Measurements from ENCODE around the gene KRTAP5-9.
"Not testable (repeated sequence)": the region's sequence is repeated elsewhere in the genome, so short reads cannot be mapped to it uniquely, and the experiment has no call there.

Gene KRTAP5-9

GRCh38 chr11:71572811-71573210 lies 24.6 kb downstream of the KRTAP5-9 start:
- H3K4me3 ChIP-seq (ENCODE audit: low read depth, low read length): no peak overlapping the region
- TF ChIP-seq CTCF (IDR thresholded peaks at IDR 0.05; ENCODE audit: low read depth, low read length, missing control alignments): no peak
- no peak for DNase-seq (ENCODE audit: low read depth)

GRCh38 chr11:71574418-71574817 lies 26.2 kb downstream of the KRTAP5-9 start:
- DNase-seq (ENCODE audit: low read depth): no peak
- H3K4me3 ChIP-seq (ENCODE audit: low read depth, low read length): no peak overlapping the region
- TF ChIP-seq CTCF (IDR thresholded peaks at IDR 0.05; ENCODE audit: low read depth, low read length, missing control alignments): no peak

GRCh38 chr11:71575723-71576424 lies 27.7 kb downstream of the KRTAP5-9 start:
- no peak for DNase-seq (ENCODE audit: low read depth)
- no peak overlapping the region for H3K4me3 ChIP-seq (ENCODE audit: low read depth, low read length)
- no peak for TF ChIP-seq CTCF (IDR thresholded peaks at IDR 0.05; ENCODE audit: low read depth, low read length, missing control alignments)

GRCh38 chr11:71576688-71577465 lies 28.7 kb downstream of the KRTAP5-9 start:
- DNase-seq (ENCODE audit: low read depth); H3K4me3 ChIP-seq (ENCODE audit: low read depth, low read length): not testable (repeated sequence)

GRCh38 chr11:71577469-71578004 lies 29.3 kb downstream of the KRTAP5-9 start:
- DNase-seq (ENCODE audit: low read depth): no peak
- no peak for TF ChIP-seq CTCF (IDR thresholded peaks at IDR 0.05; ENCODE audit: low read depth, low read length, missing control alignments)
- no peak overlapping the region for H3K4me3 ChIP-seq (ENCODE audit: low read depth, low read length)

GRCh38 chr11:71579513-71579912 lies 31.3 kb downstream of the KRTAP5-9 start:
- DNase-seq (ENCODE audit: low read depth); H3K4me3 ChIP-seq (ENCODE audit: low read depth, low read length): not testable (repeated sequence)

- no peak overlapping the region for H3K4me3 ChIP-seq (ENCODE audit: low read depth, low read length)
- TF ChIP-seq CTCF (IDR thresholded peaks at IDR 0.05; ENCODE audit: low read depth, low read length, missing control alignments): peak; percentile 92
These were observed 32.1 kb downstream of the KRTAP5-9 start for GRCh38 chr11:71580057-71581003.

More at GRCh38 chr11:71580057-71581003, 32.1 kb downstream of the KRTAP5-9 start:
- DNase-seq (ENCODE audit: low read depth): no peak

All from GM12864 (cell line).